Measurements from ENCODE around the gene SLC22A8.
"Not testable (repeated sequence)": the region's sequence is repeated elsewhere in the genome, so short reads cannot be mapped to it uniquely, and the experiment has no call there.

SLC22A8 gene, protein sequence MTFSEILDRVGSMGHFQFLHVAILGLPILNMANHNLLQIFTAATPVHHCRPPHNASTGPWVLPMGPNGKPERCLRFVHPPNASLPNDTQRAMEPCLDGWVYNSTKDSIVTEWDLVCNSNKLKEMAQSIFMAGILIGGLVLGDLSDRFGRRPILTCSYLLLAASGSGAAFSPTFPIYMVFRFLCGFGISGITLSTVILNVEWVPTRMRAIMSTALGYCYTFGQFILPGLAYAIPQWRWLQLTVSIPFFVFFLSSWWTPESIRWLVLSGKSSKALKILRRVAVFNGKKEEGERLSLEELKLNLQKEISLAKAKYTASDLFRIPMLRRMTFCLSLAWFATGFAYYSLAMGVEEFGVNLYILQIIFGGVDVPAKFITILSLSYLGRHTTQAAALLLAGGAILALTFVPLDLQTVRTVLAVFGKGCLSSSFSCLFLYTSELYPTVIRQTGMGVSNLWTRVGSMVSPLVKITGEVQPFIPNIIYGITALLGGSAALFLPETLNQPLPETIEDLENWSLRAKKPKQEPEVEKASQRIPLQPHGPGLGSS

GRCh38 chr11:63015521-63016215, at the start of gene SLC22A8:
SLC22A8 (minus strand) TSS chr11:63015841; CDS start chr11:63014958, 883 bp downstream.
- no peak for DNase-seq (ENCODE audit: low spot score)

GRCh38 chr11:63046203-63046602, 30.6 kb upstream of the SLC22A8 start:
- DNase-seq (ENCODE audit: low spot score) = not testable (repeated sequence)

DNA sequence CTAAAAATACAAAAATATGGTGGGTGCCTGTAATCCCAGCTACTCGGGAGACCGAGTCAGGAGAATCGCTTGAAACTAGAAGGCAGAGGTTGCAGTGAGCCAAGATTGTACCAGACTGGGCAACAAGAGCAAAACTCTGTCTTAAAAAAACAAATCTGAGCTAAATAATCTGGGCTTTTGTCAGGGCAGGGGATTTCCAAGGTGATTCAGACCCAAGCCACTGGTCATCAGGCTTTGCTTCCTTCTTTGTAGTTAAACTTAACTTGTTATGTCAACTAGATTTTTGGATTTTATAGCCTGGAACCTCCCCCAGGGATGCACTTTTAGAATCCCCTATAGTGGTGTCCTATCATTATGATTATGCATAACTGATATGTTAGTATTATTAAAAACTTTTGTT, 27.0 kb upstream of the SLC22A8 start:
- no peak for DNase-seq (ENCODE audit: low spot score)

DNA sequence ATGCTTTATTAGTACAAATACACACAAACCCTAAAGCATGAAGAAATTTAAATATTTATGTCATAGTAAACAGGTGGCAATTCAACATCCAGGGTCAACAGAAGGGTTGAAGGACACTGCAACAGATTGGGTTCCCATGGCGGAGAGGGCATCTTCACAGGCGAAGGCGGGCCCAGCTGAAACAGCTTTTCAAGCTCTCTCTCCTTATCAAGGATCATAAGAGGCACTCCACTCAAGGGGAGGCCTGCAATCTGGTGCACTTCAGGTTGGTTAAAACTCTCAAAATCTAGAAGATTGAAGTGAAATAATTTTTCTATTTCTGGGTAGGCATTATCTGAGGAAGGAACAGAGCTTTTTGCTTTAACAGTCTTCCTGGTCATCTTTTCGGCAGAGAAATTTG, 16.8 kb upstream of the SLC22A8 start:
- no peak for DNase-seq (ENCODE audit: low spot score)

- peak; percentile 90 for DNase-seq (ENCODE audit: low spot score)
Measured at GRCh38 chr11:63023841-63024648, 8.4 kb upstream of the SLC22A8 start.

DNA sequence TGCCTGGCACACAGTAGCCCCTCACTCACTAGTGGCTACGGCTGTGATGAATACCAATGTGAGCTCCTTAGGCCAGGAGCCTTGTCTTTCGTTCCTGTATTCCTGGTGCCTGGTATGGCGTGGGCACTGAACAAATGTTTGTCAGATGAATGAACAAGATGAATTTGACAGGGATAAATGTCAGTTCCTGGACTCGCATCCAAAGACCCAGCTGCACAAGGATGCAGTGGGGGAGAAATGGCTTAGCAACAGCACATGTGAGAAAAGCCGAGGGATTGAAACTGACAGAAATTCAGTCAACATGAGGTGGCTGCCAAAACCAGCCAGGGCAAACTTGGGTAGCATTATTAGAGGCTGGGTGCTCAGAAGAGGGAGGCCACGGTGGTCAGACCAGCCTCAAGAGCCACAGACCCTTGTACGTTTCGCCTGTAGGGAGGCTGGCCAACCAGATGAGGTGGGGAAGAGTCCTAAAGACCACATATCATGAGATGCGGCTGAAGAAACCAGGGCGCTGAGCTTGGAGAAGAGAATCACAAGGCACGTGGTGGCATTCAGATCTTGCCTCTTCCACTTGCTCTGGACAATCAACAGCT, 7.7 kb upstream of the SLC22A8 start:
- DNase-seq (ENCODE audit: low spot score) = peak; percentile 70

DNA sequence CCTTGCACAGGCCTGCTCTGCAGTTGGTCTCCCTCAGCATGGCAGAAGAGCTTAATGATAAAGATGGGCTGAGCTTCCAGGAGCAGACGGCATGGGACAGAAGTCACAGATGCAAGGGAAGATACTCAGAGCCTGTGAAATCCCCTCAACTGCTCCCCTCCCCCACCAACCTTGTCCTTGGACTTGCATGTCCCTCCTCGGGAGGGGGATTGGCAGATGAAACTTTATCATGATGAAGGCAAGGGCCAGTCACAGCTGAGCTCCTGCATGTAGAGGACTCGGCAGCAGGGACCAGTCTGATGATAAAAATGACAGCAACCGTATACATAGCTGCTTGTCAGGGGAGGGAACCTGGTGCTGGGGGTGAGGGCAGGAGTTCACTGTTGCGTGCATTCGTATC, 6.8 kb upstream of the SLC22A8 start:
- DNase-seq (ENCODE audit: low spot score) = no peak

DNA sequence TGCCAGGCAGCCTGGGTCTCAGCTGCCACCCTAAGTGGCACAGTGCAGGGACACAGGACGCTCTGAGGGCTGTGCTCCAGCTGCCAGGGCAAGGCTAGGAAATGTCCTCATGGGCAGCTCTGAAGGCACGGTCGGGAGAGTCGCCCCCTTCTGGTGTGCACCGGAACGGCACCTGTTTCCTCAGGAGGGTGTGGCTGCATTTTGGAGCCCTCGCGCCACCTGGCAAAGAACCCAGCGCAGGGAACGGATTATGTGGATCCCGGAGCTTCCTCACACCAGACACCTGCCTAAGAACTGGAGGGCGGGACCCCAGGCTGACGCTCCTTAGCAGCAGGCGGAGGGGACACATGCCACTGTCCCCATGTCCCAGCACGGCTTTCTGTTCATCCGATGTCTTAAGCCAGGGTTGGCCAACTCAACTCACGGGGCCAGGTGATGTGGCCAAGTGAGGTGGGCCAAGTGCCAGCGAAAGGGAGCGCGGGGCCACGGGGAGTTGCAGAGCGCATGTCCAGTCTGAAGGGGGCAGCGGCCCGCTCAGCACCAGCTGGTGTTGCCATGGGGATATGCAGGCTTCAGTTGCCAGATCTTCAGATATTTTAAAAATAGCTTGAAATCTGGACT, 5.1 kb upstream of the SLC22A8 start:
- DNase-seq (ENCODE audit: low spot score) = peak; percentile 32

DNA sequence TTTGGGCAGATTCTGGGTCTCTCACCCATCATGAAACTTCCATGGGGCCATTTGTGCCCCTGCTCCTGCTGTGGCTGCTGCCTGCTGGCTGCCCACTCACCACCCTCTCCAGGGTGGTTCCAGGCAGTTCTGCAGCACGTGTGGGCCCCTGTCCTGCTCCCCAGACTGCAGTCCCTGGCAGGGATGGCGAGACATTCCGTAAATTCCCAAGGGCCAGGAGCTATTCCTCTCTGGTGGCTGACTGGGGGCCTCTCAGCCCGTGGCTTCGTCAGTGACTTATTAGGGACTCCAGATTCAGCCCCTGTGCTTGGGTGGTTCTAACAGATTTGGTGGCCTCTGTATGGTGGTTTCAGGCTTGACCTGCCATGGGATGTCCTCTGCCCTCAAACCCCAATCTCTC, 3.9 kb upstream of the SLC22A8 start:
- no peak for DNase-seq (ENCODE audit: low spot score)

- no peak for DNase-seq (ENCODE audit: low spot score)
Measured at GRCh38 chr11:63017306-63017974, 1.8 kb upstream of the SLC22A8 start.

DNA sequence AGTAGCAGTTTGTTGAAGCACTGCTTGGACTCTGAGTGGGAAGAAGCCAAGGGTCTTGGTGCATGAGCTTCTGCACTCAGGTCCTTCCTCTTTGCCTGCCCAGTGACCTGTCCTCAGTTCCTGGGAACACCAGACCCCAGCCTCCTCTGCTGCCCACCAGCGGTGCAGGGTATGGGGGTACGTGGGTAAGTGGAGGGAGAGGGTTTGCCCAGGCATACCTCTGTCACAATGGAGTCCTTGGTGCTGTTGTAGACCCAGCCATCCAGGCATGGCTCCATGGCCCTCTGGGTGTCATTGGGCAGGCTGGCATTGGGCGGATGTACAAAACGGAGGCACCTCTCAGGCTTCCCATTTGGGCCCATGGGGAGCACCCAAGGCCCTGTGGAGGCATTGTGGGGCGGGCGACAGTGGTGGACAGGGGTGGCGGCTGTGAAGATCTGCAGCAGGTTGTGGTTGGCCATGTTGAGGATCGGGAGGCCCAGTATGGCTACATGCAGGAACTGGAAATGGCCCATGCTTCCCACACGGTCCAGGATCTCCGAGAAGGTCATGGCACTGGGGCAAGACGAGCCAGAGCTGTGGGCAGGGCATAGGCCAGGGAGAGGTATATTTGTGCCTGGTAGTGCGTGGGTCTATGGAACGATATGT, 1.1 kb downstream of the SLC22A8 start:
- DNase-seq (ENCODE audit: low spot score) = no peak

DNA sequence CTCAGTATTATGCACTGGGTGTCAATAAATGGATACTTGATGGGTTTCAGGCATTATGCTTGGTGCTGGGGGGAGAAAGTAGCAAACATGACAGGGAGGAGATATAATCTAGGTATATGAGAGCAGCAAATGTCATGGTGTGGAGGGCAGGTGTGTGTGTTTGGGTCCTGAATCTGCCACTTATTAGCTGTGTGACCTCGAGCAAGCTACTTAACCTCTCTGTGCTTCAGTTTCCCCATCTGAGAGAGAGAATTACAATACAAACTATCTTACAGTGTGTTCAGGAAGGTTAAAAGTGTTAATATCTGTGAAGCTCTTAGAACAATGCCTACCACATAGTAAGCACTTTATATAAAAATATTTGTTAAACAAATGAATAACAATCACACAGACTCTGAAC, 2.8 kb downstream of the SLC22A8 start:
- no peak for DNase-seq (ENCODE audit: low spot score)

DNA sequence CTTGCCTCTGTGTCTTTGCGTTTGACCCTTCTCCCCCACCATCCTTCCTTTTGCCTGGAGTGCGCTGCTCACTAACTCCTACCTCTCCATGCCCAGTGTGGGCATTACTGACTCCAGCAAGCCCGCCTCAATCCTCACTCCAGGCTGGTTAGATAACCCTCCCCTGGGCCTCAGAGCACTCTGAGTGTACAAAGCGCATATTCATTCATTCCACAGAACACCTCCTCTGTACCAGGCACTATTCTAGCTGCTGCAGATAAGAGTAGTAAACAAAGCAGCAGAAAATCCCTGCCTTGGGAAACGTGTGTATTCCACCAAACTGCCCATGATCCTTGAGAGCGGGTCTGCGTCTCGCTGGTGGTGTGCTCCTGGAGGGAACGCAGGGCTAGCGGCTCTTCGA, 3.2 kb downstream of the SLC22A8 start:
- no peak for DNase-seq (ENCODE audit: low spot score)

- DNase-seq (ENCODE audit: low spot score) = no peak
Measured at GRCh38 chr11:63010934-63011439, 4.7 kb downstream of the SLC22A8 start.

DNA sequence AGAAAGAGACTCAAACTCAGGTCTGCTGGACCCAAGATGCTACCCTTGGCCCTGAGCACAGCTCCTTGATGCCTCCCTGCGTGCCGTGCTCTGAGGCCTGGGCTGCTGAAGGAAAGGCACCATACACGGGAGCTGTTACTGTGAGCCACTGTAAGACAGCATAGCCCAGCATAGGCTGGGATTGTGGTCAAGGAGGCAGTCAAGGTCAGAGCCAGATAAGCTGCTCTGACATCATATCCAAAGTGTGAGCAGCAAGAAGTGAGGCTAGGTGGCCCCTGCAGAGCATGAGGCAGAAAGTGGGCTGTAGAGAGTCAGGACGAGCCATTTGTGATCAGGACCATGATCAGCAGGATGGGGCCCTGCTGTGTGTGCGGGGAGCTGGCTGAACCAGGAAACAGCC, 7.7 kb downstream of the SLC22A8 start:
- no peak for DNase-seq (ENCODE audit: low spot score)

- DNase-seq (ENCODE audit: low spot score) = no peak
Measured at GRCh38 chr11:63001456-63001855, 14.2 kb downstream of the SLC22A8 start.

DNA sequence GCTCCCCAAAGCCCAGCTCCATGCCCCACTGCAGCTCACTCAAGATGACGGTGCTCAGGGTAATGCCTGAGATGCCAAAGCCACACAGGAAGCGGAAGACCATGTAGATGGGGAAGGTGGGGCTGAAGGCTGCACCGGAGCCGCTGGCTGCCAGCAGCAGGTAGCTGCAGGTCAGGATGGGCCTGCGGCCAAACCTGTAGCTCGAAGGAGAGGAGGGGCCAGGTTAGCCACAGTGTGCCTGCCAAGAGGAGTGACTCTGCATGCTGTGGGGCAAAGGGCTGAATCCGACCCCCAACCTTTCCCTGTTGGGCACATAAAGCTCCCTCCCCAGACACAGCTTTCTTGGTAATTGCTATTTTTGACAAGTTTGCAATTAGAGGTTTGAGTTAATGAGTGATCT, 16.0 kb downstream of the SLC22A8 start:
- DNase-seq (ENCODE audit: low spot score) = no peak

DNA sequence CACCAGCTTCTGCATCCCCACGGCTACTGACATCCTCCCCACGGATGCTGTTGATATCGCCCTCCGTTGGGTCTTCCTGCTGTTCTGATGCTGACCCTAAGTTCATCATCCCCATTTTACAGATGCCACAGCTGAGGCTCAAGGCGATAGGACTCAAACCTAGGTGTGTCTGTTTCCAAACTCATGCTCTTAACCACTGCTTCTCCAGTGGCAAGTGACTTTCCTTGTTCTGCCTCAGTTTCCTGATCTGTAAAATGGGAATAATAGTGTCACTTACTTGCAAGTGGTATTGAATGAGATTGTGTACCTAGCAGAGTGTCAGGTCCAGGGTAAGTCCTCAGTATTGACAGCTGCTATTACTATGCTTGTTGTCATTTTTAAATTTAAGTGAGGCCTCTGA, 16.5 kb downstream of the SLC22A8 start:
- no peak for DNase-seq (ENCODE audit: low spot score)

GRCh38 chr11:62996271-62996670, 19.4 kb downstream of the SLC22A8 start:
- DNase-seq (ENCODE audit: low spot score) = no peak

DNA sequence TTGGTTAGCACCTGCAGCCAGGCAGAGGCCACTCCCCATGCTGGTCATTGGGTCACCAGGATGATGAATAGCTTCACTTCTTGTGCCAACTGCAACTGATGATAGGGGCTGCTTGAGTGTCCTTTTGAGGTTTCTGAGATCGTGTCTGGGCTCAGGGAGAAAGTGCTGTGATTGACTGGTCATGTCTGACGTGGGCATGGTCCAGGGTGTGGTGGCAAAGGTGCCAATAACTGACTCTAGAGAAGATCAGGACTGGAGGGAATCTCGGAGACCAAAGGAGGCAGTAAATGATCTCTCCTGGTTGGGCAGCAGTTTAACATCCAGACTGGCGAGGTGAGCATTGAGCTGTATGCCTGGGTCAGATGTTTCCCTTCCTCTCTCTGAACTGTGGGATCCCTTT, 20.9 kb downstream of the SLC22A8 start:
- DNase-seq (ENCODE audit: low spot score) = no peak

Data from Ammon's horn (tissue), 1 donor.